ENCODE measurements around the gene RFX3.

Gene RFX3

GRCh38 chr9:3179711-3180110 lies 346.1 kb downstream of the RFX3 start:
- 0 out of 2 replicates have a peak, but pooled peaks cover 2% of the 10 kb centered on the region for H3K27me3 ChIP-seq (ENCODE audit: control insufficient read depth, low read length)
- H4K20me1 ChIP-seq (ENCODE audit: control insufficient read depth, insufficient read depth, low read depth, low read length) = no peaks in the 10 kb centered on the region
- H3K4me1 ChIP-seq (ENCODE audit: control insufficient read depth, low read length) = no peaks in the 10 kb centered on the region
- TF ChIP-seq CTCF (IDR thresholded peaks at IDR 0.05; ENCODE audit: low read depth, low read length, poor library complexity, severe bottlenecking) = no peak
- TF ChIP-seq EZH2phosphoT487 (IDR thresholded peaks at IDR 0.05; ENCODE audit: borderline replicate concordance, low read length) = no peak
- H3K9me2 ChIP-seq (replicated peaks; ENCODE audit: control insufficient read depth, low read length) = no peaks in the 10 kb centered on the region
- no peak overlapping the region for H3K4me3 ChIP-seq (ENCODE audit: low read length)
- H3K36me3 ChIP-seq (ENCODE audit: control insufficient read depth, low read length) = no peaks in the 10 kb centered on the region
- H3K79me2 ChIP-seq (ENCODE audit: control insufficient read depth, low read length) = no peaks in the 10 kb centered on the region
- H3K9me3 ChIP-seq (ENCODE audit: control insufficient read depth, insufficient read depth, low read length) = no peaks in the 10 kb centered on the region
- H3K4me2 ChIP-seq (ENCODE audit: low read length) = no peak overlapping the region
- no peaks in the 10 kb centered on the region for H3F3A ChIP-seq (ENCODE audit: control insufficient read depth, insufficient read depth)
- H3K27ac ChIP-seq (ENCODE audit: low read depth, low read length) = no peak overlapping the region

- H4K20me1 ChIP-seq (ENCODE audit: control insufficient read depth, insufficient read depth, low read depth, low read length) = no peaks in the 10 kb centered on the region
- H3F3A ChIP-seq (ENCODE audit: control insufficient read depth, insufficient read depth) = no peaks in the 10 kb centered on the region
- no peak for TF ChIP-seq CTCF (IDR thresholded peaks at IDR 0.05; ENCODE audit: low read depth, low read length, poor library complexity, severe bottlenecking)
- no peak for TF ChIP-seq EZH2phosphoT487 (IDR thresholded peaks at IDR 0.05; ENCODE audit: borderline replicate concordance, low read length)
Measured at GRCh38 chr9:3177936-3178335, 347.9 kb downstream of the RFX3 start.

GRCh38 chr9:3177146-3177761 lies 348.5 kb downstream of the RFX3 start:
- no peaks in the 10 kb centered on the region for H3F3A ChIP-seq (ENCODE audit: control insufficient read depth, insufficient read depth)
- H4K20me1 ChIP-seq (ENCODE audit: control insufficient read depth, insufficient read depth, low read depth, low read length) = no peaks in the 10 kb centered on the region
- H3K4me1 ChIP-seq (ENCODE audit: control insufficient read depth, low read length) = no peaks in the 10 kb centered on the region
- no peaks in the 10 kb centered on the region for H3K27me3 ChIP-seq (ENCODE audit: control insufficient read depth, low read length)
- H3K36me3 ChIP-seq (ENCODE audit: control insufficient read depth, low read length) = no peaks in the 10 kb centered on the region
- no peak overlapping the region for H3K4me3 ChIP-seq (ENCODE audit: low read length)
- no peaks in the 10 kb centered on the region for H3K9me3 ChIP-seq (ENCODE audit: control insufficient read depth, insufficient read depth, low read length)
- no peaks in the 10 kb centered on the region for H3K9me2 ChIP-seq (replicated peaks; ENCODE audit: control insufficient read depth, low read length)
- H3K4me2 ChIP-seq (ENCODE audit: low read length) = no peak overlapping the region
- TF ChIP-seq CTCF (IDR thresholded peaks at IDR 0.05; ENCODE audit: low read depth, low read length, poor library complexity, severe bottlenecking) (no peak), EZH2phosphoT487 (IDR thresholded peaks at IDR 0.05; ENCODE audit: borderline replicate concordance, low read length) (no peak)
- no peak overlapping the region for H3K27ac ChIP-seq (ENCODE audit: low read depth, low read length)
- no peaks in the 10 kb centered on the region for H3K79me2 ChIP-seq (ENCODE audit: control insufficient read depth, low read length)

More at GRCh38 chr9:3177936-3178335, 347.9 kb downstream of the RFX3 start:
- no peaks in the 10 kb centered on the region for H3K9me2 ChIP-seq (replicated peaks; ENCODE audit: control insufficient read depth, low read length)
- H3K79me2 ChIP-seq (ENCODE audit: control insufficient read depth, low read length) = no peaks in the 10 kb centered on the region
- no peak overlapping the region for H3K4me3 ChIP-seq (ENCODE audit: low read length)
- no peaks in the 10 kb centered on the region for H3K9me3 ChIP-seq (ENCODE audit: control insufficient read depth, insufficient read depth, low read length)
- H3K27ac ChIP-seq (ENCODE audit: low read depth, low read length) = no peak overlapping the region
- H3K27me3 ChIP-seq (ENCODE audit: control insufficient read depth, low read length) = 0 out of 2 replicates have a peak, but pooled peaks cover 2% of the 10 kb centered on the region
- H3K4me2 ChIP-seq (ENCODE audit: low read length) = no peak overlapping the region
- no peaks in the 10 kb centered on the region for H3K4me1 ChIP-seq (ENCODE audit: control insufficient read depth, low read length)
- H3K36me3 ChIP-seq (ENCODE audit: control insufficient read depth, low read length) = no peaks in the 10 kb centered on the region

Measured in DOHH2 (cell line).